ENCODE results near the gene IL1RAPL2. TPM values are rescaled to one million over a fixed set of nuclear protein-coding genes. Genes with fewer than 3 reads are reported as not detected.
"Not testable (repeated sequence)": the region's sequence is repeated elsewhere in the genome, so short reads cannot be mapped to it uniquely, and the experiment has no call there.

The IL1RAPL2 gene
- total and polyA plus RNA-seq, 7 donors, result not detected

DNA sequence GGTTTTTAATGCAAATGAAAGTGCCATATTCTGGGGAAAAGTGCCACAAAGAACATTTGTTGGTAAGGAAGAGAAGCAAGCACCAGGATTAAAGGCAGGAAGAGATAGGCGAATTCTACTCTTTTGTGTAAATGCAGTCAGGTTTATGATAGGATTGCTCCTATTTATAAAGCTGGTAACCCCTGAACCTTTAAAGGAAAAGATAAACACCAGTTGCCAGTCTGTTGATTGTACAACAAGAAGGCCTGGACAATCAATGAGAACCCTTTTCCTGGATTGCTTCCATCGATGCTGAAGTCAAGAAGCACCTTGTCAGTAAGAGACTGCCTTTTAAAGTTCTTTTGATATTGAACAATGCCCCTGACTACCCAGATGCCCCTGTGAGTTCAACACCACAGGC, 1098.2 kb downstream of the IL1RAPL2 start:
- DNase-seq (no peak), ATAC-seq (no peak)
- no peaks in the 10 kb centered on the region for H3K36me3 ChIP-seq (ENCODE audit: insufficient read depth in 1 of 2, low read depth in 1 of 2)
- no peak overlapping the region for H3K4me3 ChIP-seq
- intact Hi-C loops (cut with DNase I), result no loop called here
- no peak overlapping the region for H3K27ac ChIP-seq
- TF ChIP-seq, protein P1, sequence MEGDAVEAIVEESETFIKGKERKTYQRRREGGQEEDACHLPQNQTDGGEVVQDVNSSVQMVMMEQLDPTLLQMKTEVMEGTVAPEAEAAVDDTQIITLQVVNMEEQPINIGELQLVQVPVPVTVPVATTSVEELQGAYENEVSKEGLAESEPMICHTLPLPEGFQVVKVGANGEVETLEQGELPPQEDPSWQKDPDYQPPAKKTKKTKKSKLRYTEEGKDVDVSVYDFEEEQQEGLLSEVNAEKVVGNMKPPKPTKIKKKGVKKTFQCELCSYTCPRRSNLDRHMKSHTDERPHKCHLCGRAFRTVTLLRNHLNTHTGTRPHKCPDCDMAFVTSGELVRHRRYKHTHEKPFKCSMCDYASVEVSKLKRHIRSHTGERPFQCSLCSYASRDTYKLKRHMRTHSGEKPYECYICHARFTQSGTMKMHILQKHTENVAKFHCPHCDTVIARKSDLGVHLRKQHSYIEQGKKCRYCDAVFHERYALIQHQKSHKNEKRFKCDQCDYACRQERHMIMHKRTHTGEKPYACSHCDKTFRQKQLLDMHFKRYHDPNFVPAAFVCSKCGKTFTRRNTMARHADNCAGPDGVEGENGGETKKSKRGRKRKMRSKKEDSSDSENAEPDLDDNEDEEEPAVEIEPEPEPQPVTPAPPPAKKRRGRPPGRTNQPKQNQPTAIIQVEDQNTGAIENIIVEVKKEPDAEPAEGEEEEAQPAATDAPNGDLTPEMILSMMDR (IDR thresholded peaks at IDR 0.05), result no peak
- WGBS, 3 donors, result 50 to 85% (median 75%) methylated on average over 2 of the region's 2 CpGs
- H3K9me3 ChIP-seq, result no peaks in the 10 kb centered on the region
- H3K4me1 ChIP-seq, result no peaks in the 10 kb centered on the region
- no peaks in the 10 kb centered on the region for H3K27me3 ChIP-seq (ENCODE audit: insufficient read depth in 3 of 3, low read length in 2 of 3)

DNA sequence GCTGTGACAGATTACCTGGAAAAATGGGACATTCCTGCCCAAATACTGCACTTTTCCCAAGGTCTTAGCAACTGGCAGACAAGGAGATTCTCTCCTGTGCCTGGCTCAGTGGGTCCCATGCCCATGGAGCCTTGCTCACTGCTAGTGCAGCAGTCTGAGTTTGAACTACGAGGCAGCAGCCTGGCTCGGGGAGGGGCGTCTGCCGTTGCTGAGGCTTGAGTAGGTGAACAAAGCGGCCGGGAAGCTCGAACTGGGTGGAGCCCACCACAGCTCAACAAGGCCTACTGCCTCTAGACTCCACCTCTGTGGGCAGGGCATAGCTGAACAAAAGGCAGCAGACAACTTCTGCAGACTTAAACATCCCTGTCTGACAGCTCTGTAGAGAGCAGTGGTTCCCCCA, 1118.3 kb downstream of the IL1RAPL2 start:
- DNase-seq; H3K27ac ChIP-seq; H3K4me1 ChIP-seq; H3K4me3 ChIP-seq; H3K9me3 ChIP-seq; H3K27me3 ChIP-seq (ENCODE audit: insufficient read depth in 3 of 3, low read length in 2 of 3); ATAC-seq; intact Hi-C loops (cut with DNase I); H3K36me3 ChIP-seq (ENCODE audit: insufficient read depth in 1 of 2, low read depth in 1 of 2): not testable (repeated sequence)
- WGBS, 3 donors, result 78 to 93% (median 92%) methylated on average over 7 of the region's 7 CpGs

DNA sequence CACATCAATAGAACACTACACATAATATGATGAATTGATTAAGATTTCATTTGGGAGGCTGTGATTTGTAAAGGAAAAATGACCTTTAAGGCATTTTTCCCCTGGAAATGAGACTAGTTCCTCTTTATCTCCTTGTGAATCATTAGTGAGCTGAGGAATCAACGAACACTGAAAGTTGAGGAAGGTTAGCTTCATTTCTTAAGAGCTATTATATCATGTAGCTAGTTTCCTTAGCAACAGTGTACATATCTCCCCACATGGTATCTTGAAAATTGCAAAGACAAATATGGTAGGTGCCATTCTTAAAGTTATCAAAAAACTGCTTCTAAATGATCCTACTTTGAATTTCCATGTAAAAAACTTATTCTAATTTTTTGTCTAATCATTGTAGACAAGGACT, 1128.8 kb downstream of the IL1RAPL2 start:
- intact Hi-C loops (cut with DNase I), result no loop called here
- Histone ChIP-seq H3K36me3 (ENCODE audit: insufficient read depth in 1 of 2, low read depth in 1 of 2) (no peaks in the 10 kb centered on the region), H3K27ac (no peak overlapping the region), H3K9me3 (no peaks in the 10 kb centered on the region), H3K4me1 (peaks cover 7% of the 10 kb centered on the region), H3K4me3 (no peak overlapping the region), H3K27me3 (ENCODE audit: insufficient read depth in 3 of 3, low read length in 2 of 3) (peaks cover 0 to 11% (median 0%) of the 10 kb centered on the region in 3 donors)
- 47 to 69% (median 55%) methylated on average over 1 of the region's 1 CpG for WGBS, 3 donors
- TF ChIP-seq, protein P1 (IDR thresholded peaks at IDR 0.05), result no peak
- no peak for DNase-seq
- ATAC-seq, result no peak

DNA sequence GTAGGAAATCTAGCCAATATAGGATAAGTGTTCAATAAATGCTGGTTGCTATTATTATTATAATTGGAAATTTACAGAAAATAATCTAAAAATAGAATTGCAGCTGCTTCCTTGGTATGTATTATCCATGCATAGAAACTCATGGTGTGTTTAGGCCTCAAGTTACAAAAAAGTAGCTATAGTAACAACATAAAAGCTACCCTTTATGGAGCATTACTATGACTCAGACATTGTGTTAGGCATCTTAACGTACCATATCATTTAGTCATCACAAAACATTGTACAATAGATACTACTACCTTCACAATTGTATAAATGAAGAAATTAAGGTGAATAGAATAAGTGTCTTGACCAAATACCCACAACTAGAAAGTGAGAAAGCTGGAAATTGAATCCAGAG, 1129.5 kb downstream of the IL1RAPL2 start:
- peaks cover 7% of the 10 kb centered on the region for H3K4me1 ChIP-seq
- ATAC-seq (no peak), DNase-seq (no peak)
- 58 to 77% (median 65%) methylated on average over 1 of the region's 1 CpG for WGBS, 3 donors
- peaks cover 0 to 11% (median 0%) of the 10 kb centered on the region in 3 donors for H3K27me3 ChIP-seq (ENCODE audit: insufficient read depth in 3 of 3, low read length in 2 of 3)
- intact Hi-C loops (cut with DNase I), result no loop called here
- H3K27ac ChIP-seq, result no peak overlapping the region
- TF ChIP-seq, protein P1 (IDR thresholded peaks at IDR 0.05), result no peak
- no peaks in the 10 kb centered on the region for H3K36me3 ChIP-seq (ENCODE audit: insufficient read depth in 1 of 2, low read depth in 1 of 2)
- no peak overlapping the region for H3K4me3 ChIP-seq
- H3K9me3 ChIP-seq, result no peaks in the 10 kb centered on the region

DNA sequence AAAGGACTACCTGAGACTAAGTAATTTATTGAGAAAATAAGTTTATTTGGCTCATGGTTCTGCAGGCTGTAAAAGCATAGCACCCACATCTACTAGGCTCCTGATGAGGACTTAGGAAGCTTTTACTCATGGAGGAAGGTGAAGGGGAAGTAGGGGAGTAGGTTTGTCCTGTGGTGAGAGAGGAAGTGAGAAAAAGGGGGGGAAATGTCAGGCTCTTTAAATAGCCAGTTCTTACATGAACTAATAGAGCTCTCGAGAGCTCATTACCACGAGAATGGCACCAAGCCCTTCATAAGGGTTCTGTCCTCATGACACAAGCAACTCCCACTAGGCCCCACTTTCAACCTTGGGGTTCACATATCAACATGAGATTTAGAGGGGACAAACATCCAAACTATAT, 1130.9 kb downstream of the IL1RAPL2 start:
- TF ChIP-seq, protein P1 (IDR thresholded peaks at IDR 0.05), result no peak
- Histone ChIP-seq H3K4me3 (no peak overlapping the region), H3K9me3 (no peaks in the 10 kb centered on the region), H3K27ac (no peak overlapping the region), H3K36me3 (ENCODE audit: insufficient read depth in 1 of 2, low read depth in 1 of 2) (no peaks in the 10 kb centered on the region), H3K27me3 (ENCODE audit: insufficient read depth in 3 of 3, low read length in 2 of 3) (peaks cover 0 to 11% (median 0%) of the 10 kb centered on the region in 3 donors), H3K4me1 (peaks cover 7% of the 10 kb centered on the region)
- 44 to 78% (median 69%) methylated on average over 2 of the region's 2 CpGs for WGBS, 3 donors
- intact Hi-C loops (cut with DNase I), result no loop called here
- DNase-seq, result no peak
- no peak for ATAC-seq

Measured in psoas muscle (tissue), 8 donors.